Measurements from ENCODE around the gene HS6ST3.

HS6ST3 gene

GRCh38 chr13:96338030-96338429 lies 248.1 kb downstream of the HS6ST3 start:
- H3K27ac ChIP-seq (ENCODE audit: low read length), result no peak overlapping the region
- H4K20me1 ChIP-seq (ENCODE audit: insufficient read depth, low read length), result no peaks in the 10 kb centered on the region
- no peak for TF ChIP-seq CTCF (IDR thresholded peaks at IDR 0.05; ENCODE audit: borderline replicate concordance, extremely low read depth, low read length, poor library complexity, severe bottlenecking)
- TF ChIP-seq EZH2 (IDR thresholded peaks at IDR 0.05; ENCODE audit: borderline replicate concordance, low read depth, low read length, severe bottlenecking), result no peak
- no peaks in the 10 kb centered on the region for H3K4me1 ChIP-seq (ENCODE audit: insufficient read depth, low read length)
- no peaks in the 10 kb centered on the region for H3K36me3 ChIP-seq (ENCODE audit: insufficient read depth, low read length)
- H3K9me3 ChIP-seq (ENCODE audit: insufficient read depth, low read length, severe bottlenecking), result no peaks in the 10 kb centered on the region
- H2AFZ ChIP-seq (ENCODE audit: low read depth, low read length), result no peak overlapping the region
- ATAC-seq (ENCODE audit: insufficient read depth, low read depth), result no peak
- no peak for DNase-seq
- H3K27me3 ChIP-seq (ENCODE audit: insufficient read depth, low read length, poor library complexity), result no peaks in the 10 kb centered on the region
- H3K9ac ChIP-seq (ENCODE audit: low read depth, low read length), result no peak overlapping the region
- no peaks in the 10 kb centered on the region for H3K79me2 ChIP-seq (ENCODE audit: insufficient read depth, low read length)
- no peak overlapping the region for H3K4me2 ChIP-seq (ENCODE audit: insufficient read depth, low read length)
- no peak overlapping the region for H3K4me3 ChIP-seq (ENCODE audit: low read depth in 1 of 2, low read length in 2 of 2)

GRCh38 chr13:96342286-96342685 lies 252.4 kb downstream of the HS6ST3 start:
- no peak overlapping the region for H3K27ac ChIP-seq (ENCODE audit: low read length)
- H4K20me1 ChIP-seq (ENCODE audit: insufficient read depth, low read length), result no peaks in the 10 kb centered on the region
- no peaks in the 10 kb centered on the region for H3K79me2 ChIP-seq (ENCODE audit: insufficient read depth, low read length)
- no peak overlapping the region for H3K4me3 ChIP-seq (ENCODE audit: low read depth in 1 of 2, low read length in 2 of 2)
- no peak overlapping the region for H2AFZ ChIP-seq (ENCODE audit: low read depth, low read length)
- no peaks in the 10 kb centered on the region for H3K36me3 ChIP-seq (ENCODE audit: insufficient read depth, low read length)
- no peaks in the 10 kb centered on the region for H3K4me1 ChIP-seq (ENCODE audit: insufficient read depth, low read length)
- ATAC-seq (ENCODE audit: insufficient read depth, low read depth), result no peak
- no peak overlapping the region for H3K9ac ChIP-seq (ENCODE audit: low read depth, low read length)
- H3K9me3 ChIP-seq (ENCODE audit: insufficient read depth, low read length, severe bottlenecking), result no peaks in the 10 kb centered on the region
- TF ChIP-seq CTCF (IDR thresholded peaks at IDR 0.05; ENCODE audit: borderline replicate concordance, extremely low read depth, low read length, poor library complexity, severe bottlenecking) (no peak), EZH2 (IDR thresholded peaks at IDR 0.05; ENCODE audit: borderline replicate concordance, low read depth, low read length, severe bottlenecking) (no peak)
- no peak for DNase-seq
- H3K4me2 ChIP-seq (ENCODE audit: insufficient read depth, low read length), result no peak overlapping the region
- H3K27me3 ChIP-seq (ENCODE audit: insufficient read depth, low read length, poor library complexity), result no peaks in the 10 kb centered on the region

- no peak for DNase-seq
- Histone ChIP-seq H3K27ac (ENCODE audit: low read length) (no peak overlapping the region), H3K9me3 (ENCODE audit: insufficient read depth, low read length, severe bottlenecking) (no peaks in the 10 kb centered on the region), H3K27me3 (ENCODE audit: insufficient read depth, low read length, poor library complexity) (no peaks in the 10 kb centered on the region), H3K9ac (ENCODE audit: low read depth, low read length) (no peak overlapping the region), H3K4me1 (ENCODE audit: insufficient read depth, low read length) (no peaks in the 10 kb centered on the region), H2AFZ (ENCODE audit: low read depth, low read length) (no peak overlapping the region), H3K79me2 (ENCODE audit: insufficient read depth, low read length) (no peaks in the 10 kb centered on the region), H3K4me3 (ENCODE audit: low read depth in 1 of 2, low read length in 2 of 2) (no peak overlapping the region), H3K4me2 (ENCODE audit: insufficient read depth, low read length) (no peak overlapping the region), H3K36me3 (ENCODE audit: insufficient read depth, low read length) (no peaks in the 10 kb centered on the region), H4K20me1 (ENCODE audit: insufficient read depth, low read length) (no peaks in the 10 kb centered on the region)
- no peak for ATAC-seq (ENCODE audit: insufficient read depth, low read depth)
- TF ChIP-seq CTCF (IDR thresholded peaks at IDR 0.05; ENCODE audit: borderline replicate concordance, extremely low read depth, low read length, poor library complexity, severe bottlenecking), result no peak
Measured at GRCh38 chr13:96342852-96343465, 253.1 kb downstream of the HS6ST3 start.

GRCh38 chr13:96346921-96347320 lies 257.0 kb downstream of the HS6ST3 start:
- no peaks in the 10 kb centered on the region for H3K4me1 ChIP-seq (ENCODE audit: insufficient read depth, low read length)
- no peak overlapping the region for H3K27ac ChIP-seq (ENCODE audit: low read length)
- H3K9me3 ChIP-seq (ENCODE audit: insufficient read depth, low read length, severe bottlenecking), result no peaks in the 10 kb centered on the region
- H3K27me3 ChIP-seq (ENCODE audit: insufficient read depth, low read length, poor library complexity), result no peaks in the 10 kb centered on the region
- no peak overlapping the region for H3K4me2 ChIP-seq (ENCODE audit: insufficient read depth, low read length)
- DNase-seq (no peak), ATAC-seq (ENCODE audit: insufficient read depth, low read depth) (no peak)
- H3K4me3 ChIP-seq (ENCODE audit: low read depth in 1 of 2, low read length in 2 of 2), result no peak overlapping the region
- no peak for TF ChIP-seq EZH2 (IDR thresholded peaks at IDR 0.05; ENCODE audit: borderline replicate concordance, low read depth, low read length, severe bottlenecking)
- no peak for TF ChIP-seq CTCF (IDR thresholded peaks at IDR 0.05; ENCODE audit: borderline replicate concordance, extremely low read depth, low read length, poor library complexity, severe bottlenecking)
- H3K9ac ChIP-seq (ENCODE audit: low read depth, low read length), result no peak overlapping the region
- no peaks in the 10 kb centered on the region for H3K79me2 ChIP-seq (ENCODE audit: insufficient read depth, low read length)
- H4K20me1 ChIP-seq (ENCODE audit: insufficient read depth, low read length), result no peaks in the 10 kb centered on the region
- H3K36me3 ChIP-seq (ENCODE audit: insufficient read depth, low read length), result no peaks in the 10 kb centered on the region
- H2AFZ ChIP-seq (ENCODE audit: low read depth, low read length), result no peak overlapping the region

Data from DND-41 (cell line).